GM19463 (cell line): ENCODE results near the gene ADM2.
A peak's percentile ranks its signal among the peaks of the same experiment; 100 is the strongest.
"Not testable (repeated sequence)": the region's sequence is repeated elsewhere in the genome, so short reads cannot be mapped to it uniquely, and the experiment has no call there.

Source experiments
- ATAC-seq: cut with Tn5 transposase; IDR thresholded peaks from one replicate; pipeline ENCODE4 v1.9.1; 2021; ENCODE audit warnings: mild to moderate bottlenecking, moderate library complexity; ENCODE audit not compliant: unreplicated experiment

ADM2 gene

GRCh38 chr22:50505276-50505775 lies 24.0 kb downstream of the ADM2 start:
- ATAC-seq = no peak

GRCh38 chr22:50505776-50506610 lies 24.6 kb downstream of the ADM2 start:
- ATAC-seq = no peak

GRCh38 chr22:50506611-50507420 lies 25.5 kb downstream of the ADM2 start:
- ATAC-seq = no peak

GRCh38 chr22:50507421-50507990 lies 26.2 kb downstream of the ADM2 start, which contains the start of gene LMF2:
LMF2 (minus strand) TSS chr22:50507702; CDS start chr22:50507675, 27 bp downstream.
- peak; percentile 48 for ATAC-seq

- peak; percentile 65 for ATAC-seq
These were observed 26.9 kb downstream of the ADM2 start, which contains the start of gene NCAPH2 for GRCh38 chr22:50507991-50508884. NCAPH2 (plus strand) TSS chr22:50508224; CDS start chr22:50508338, 114 bp downstream.

- ATAC-seq = no peak
These were observed 27.6 kb downstream of the ADM2 start for GRCh38 chr22:50508897-50509296.

GRCh38 chr22:50513175-50513574 lies 31.8 kb downstream of the ADM2 start:
- no peak for ATAC-seq

GRCh38 chr22:50516068-50516467 lies 34.7 kb downstream of the ADM2 start:
- no peak for ATAC-seq

- no peak for ATAC-seq
These were observed 35.5 kb downstream of the ADM2 start for GRCh38 chr22:50516891-50517290.

- ATAC-seq = no peak
These were observed 36.3 kb downstream of the ADM2 start for GRCh38 chr22:50517495-50518260.

GRCh38 chr22:50518606-50519005 lies 37.3 kb downstream of the ADM2 start:
- ATAC-seq = no peak

- ATAC-seq = no peak
These were observed 37.8 kb downstream of the ADM2 start for GRCh38 chr22:50519151-50519550.

GRCh38 chr22:50520184-50520583 lies 38.8 kb downstream of the ADM2 start:
- not testable (repeated sequence) for ATAC-seq

GRCh38 chr22:50520826-50521453 lies 39.6 kb downstream of the ADM2 start:
- no peak for ATAC-seq

GRCh38 chr22:50521710-50522109 lies 40.4 kb downstream of the ADM2 start:
- ATAC-seq = no peak

GRCh38 chr22:50522208-50522805 lies 41.0 kb downstream of the ADM2 start:
- ATAC-seq = no peak

- ATAC-seq = no peak
These were observed 41.6 kb downstream of the ADM2 start for GRCh38 chr22:50522806-50523438.

- no peak for ATAC-seq
These were observed 42.1 kb downstream of the ADM2 start for GRCh38 chr22:50523458-50523805.
